Measurements from ENCODE around the gene MACROD1.

The MACROD1 gene

DNA sequence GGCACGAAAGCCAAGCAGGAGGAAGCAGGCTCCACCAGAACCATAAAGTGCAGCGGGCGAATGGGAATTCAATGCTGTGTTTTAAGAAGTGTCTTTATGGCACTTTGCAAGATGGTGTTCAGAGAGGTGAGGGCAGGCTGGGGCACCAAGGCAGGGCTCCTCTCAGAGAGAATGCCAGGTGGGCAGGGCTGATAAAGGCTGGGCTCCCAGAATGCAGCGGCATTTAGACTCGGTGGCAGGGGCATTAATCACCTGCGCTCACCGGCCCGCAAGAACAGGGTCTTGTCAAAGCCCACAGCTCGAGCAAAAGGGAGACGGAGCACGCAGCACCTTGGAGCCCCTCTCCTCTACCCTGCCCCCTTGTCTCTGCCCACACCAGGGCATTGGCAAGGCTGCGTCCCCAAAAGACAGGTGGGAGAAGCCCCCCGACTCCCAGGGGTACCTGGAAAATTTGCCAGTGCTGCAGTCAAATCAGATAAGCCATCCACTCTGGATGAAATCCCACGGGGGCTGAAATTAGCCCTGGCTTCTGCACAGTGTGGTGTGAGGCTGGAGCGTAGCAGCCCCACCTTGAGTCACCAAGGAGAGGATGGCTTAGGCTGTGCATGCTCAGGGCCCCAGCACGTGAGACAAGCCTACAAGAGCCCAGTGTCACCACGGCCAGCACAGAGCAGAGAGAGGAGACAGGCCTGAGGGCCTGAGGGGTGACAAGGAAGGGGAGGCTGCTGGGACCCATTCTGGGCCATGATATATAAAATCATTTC, 8.1 kb downstream of the MACROD1 start:
- H3K9ac ChIP-seq (ENCODE audit: low read length), result no peak overlapping the region
- no peak overlapping the region for H2BK5ac ChIP-seq (ENCODE audit: low read depth, low read length, poor library complexity)
- H3K4me3 ChIP-seq (ENCODE audit: low read depth, low read length), result no peak overlapping the region
- H3K27ac ChIP-seq (ENCODE audit: low read depth, low read length), result no peak overlapping the region
- H3K4ac ChIP-seq (ENCODE audit: low read depth, low read length), result no peak overlapping the region
- no peaks in the 10 kb centered on the region for H3K9me3 ChIP-seq (ENCODE audit: insufficient read depth, low read depth, low read length)
- no peaks in the 10 kb centered on the region for H3K79me1 ChIP-seq (ENCODE audit: low read length)
- H3K23ac ChIP-seq (ENCODE audit: low read length), result no peak overlapping the region
- no peak overlapping the region for H4K91ac ChIP-seq (ENCODE audit: low read depth, low read length)
- no peak overlapping the region for H2BK12ac ChIP-seq (ENCODE audit: low read length)
- no peak overlapping the region for H2BK120ac ChIP-seq (ENCODE audit: insufficient read depth, low read length, poor library complexity)
- peaks cover 0 to 1% of the 10 kb centered on the region in 2 experiments for H3K4me1 ChIP-seq (ENCODE audit: control insufficient read depth in 1 of 2, insufficient read depth in 2 of 2, low read length in 2 of 2)
- no peak overlapping the region for H2AK5ac ChIP-seq (ENCODE audit: low read length)
- no peaks in the 10 kb centered on the region for H3K27me3 ChIP-seq (ENCODE audit: insufficient read depth, low read length)
- H3K4me2 ChIP-seq (ENCODE audit: low read length), result no peak overlapping the region
- no peaks in the 10 kb centered on the region for H3K36me3 ChIP-seq (ENCODE audit: control insufficient read depth in 1 of 2, insufficient read depth in 2 of 2, low read length in 2 of 2)
- no peak overlapping the region for H4K12ac ChIP-seq (ENCODE audit: low read depth, low read length)
- WGBS (ENCODE audit: extremely low coverage, insufficient coverage, insufficient read length), result no CpG with 5 or more reads among the region's 17 CpGs
- no peak overlapping the region for H2AFZ ChIP-seq (ENCODE audit: insufficient read depth, low read length, poor library complexity)
- no peak for DNase-seq
- no peaks in the 10 kb centered on the region for H3K79me2 ChIP-seq (ENCODE audit: control insufficient read depth, insufficient read depth, low read length, poor library complexity)
- no peak overlapping the region for H3K14ac ChIP-seq (ENCODE audit: low read length)
- H4K8ac ChIP-seq (ENCODE audit: low read depth, low read length), result no peak overlapping the region
- H3K18ac ChIP-seq (ENCODE audit: low read length), result no peak overlapping the region

DNA sequence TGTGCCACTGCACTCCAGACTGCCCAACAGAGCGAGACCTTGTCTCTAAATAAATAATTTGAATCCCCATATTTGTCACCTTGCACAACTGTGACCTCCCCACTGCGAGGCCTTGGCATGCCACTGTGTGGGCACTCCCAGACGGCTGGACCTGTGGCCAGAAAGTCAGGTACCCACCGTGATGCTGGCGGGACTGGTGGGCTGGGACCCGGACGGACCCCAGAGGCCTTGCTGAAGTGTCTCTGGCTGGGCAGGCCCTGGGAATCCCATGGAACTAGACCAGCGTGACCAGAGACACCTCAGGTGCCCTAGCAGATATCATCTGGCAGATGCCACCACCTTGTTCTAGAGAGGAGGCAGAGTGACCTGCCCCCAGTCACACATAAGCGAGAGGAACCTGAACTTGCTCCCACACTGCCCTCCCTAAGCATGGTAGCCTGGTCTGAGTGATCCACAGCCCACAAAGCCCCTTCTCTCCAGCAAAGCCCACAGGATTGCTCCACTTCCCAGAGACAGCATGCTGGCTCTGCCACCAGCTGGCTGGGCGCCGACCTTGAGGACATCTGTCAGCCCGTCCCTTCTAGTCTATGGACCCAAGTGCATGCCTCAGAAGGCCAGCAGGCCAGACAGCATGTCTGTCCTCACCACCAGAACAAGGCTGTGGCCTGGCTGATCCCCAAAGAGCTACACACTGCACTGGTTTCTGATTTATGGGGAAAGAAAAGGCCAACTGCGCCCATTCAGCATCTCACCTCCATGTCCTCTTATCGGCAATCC, 9.5 kb downstream of the MACROD1 start:
- WGBS (ENCODE audit: extremely low coverage, insufficient coverage, insufficient read length), result no CpG with 5 or more reads among the region's 14 CpGs
- Histone ChIP-seq H3K79me1 (ENCODE audit: low read length) (no peaks in the 10 kb centered on the region), H3K23ac (ENCODE audit: low read length) (no peak overlapping the region), H4K12ac (ENCODE audit: low read depth, low read length) (no peak overlapping the region), H3K14ac (ENCODE audit: low read length) (no peak overlapping the region), H3K27me3 (ENCODE audit: insufficient read depth, low read length) (no peaks in the 10 kb centered on the region), H2AK5ac (ENCODE audit: low read length) (no peak overlapping the region), H3K4ac (ENCODE audit: low read depth, low read length) (no peak overlapping the region), H3K9ac (ENCODE audit: low read length) (no peak overlapping the region), H3K4me3 (ENCODE audit: low read depth, low read length) (no peak overlapping the region), H3K79me2 (ENCODE audit: control insufficient read depth, insufficient read depth, low read length, poor library complexity) (no peaks in the 10 kb centered on the region), H4K91ac (ENCODE audit: low read depth, low read length) (no peak overlapping the region), H3K36me3 (ENCODE audit: control insufficient read depth in 1 of 2, insufficient read depth in 2 of 2, low read length in 2 of 2) (no peaks in the 10 kb centered on the region), H2BK12ac (ENCODE audit: low read length) (no peak overlapping the region), H3K4me2 (ENCODE audit: low read length) (no peak overlapping the region), H3K4me1 (ENCODE audit: control insufficient read depth in 1 of 2, insufficient read depth in 2 of 2, low read length in 2 of 2) (peaks cover 0 to 3% of the 10 kb centered on the region in 2 experiments), H2BK5ac (ENCODE audit: low read depth, low read length, poor library complexity) (no peak overlapping the region), H2BK120ac (ENCODE audit: insufficient read depth, low read length, poor library complexity) (no peak overlapping the region), H3K27ac (ENCODE audit: low read depth, low read length) (no peak overlapping the region), H3K9me3 (ENCODE audit: insufficient read depth, low read depth, low read length) (no peaks in the 10 kb centered on the region), H2AFZ (ENCODE audit: insufficient read depth, low read length, poor library complexity) (no peak overlapping the region), H4K8ac (ENCODE audit: low read depth, low read length) (no peak overlapping the region), H3K18ac (ENCODE audit: low read length) (no peak overlapping the region)
- no peak for DNase-seq

DNA sequence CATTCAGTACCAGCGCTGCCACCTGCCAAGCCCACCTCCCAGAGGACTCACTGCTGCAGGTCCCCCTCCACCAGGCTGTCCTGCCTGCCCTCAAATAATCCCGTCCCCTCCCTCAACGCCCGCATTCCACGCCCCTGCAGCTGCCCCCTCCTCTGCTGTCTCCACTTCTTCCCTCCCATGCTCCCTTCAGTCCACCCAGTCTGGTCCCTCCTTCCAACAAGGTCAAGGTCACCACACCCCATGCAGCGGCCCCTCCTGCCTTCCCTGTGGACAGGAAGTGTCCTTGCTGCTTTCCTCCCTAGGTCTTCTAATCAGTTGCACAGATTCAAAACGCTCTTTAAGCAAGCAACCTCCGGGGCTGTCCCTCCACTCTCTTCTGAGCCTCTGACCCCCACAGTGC, 12.1 kb downstream of the MACROD1 start:
- Histone ChIP-seq H3K18ac (ENCODE audit: low read length) (no peak overlapping the region), H4K8ac (ENCODE audit: low read depth, low read length) (no peak overlapping the region)

GRCh38 chr11:64152841-64153691, 12.8 kb downstream of the MACROD1 start:
- no peak overlapping the region for H2BK120ac ChIP-seq (ENCODE audit: insufficient read depth, low read length, poor library complexity)
- DNase-seq, result peak; percentile 29 to 73
- no peaks in the 10 kb centered on the region for H3K79me1 ChIP-seq (ENCODE audit: low read length)
- no peak overlapping the region for H3K4ac ChIP-seq (ENCODE audit: low read depth, low read length)
- H3K36me3 ChIP-seq (ENCODE audit: control insufficient read depth in 1 of 2, insufficient read depth in 2 of 2, low read length in 2 of 2), result no peaks in the 10 kb centered on the region
- no peak overlapping the region for H3K23ac ChIP-seq (ENCODE audit: low read length)
- H3K9me3 ChIP-seq (ENCODE audit: insufficient read depth, low read depth, low read length), result no peaks in the 10 kb centered on the region
- WGBS (ENCODE audit: extremely low coverage, insufficient coverage, insufficient read length), result no CpG with 5 or more reads among the region's 23 CpGs
- no peak overlapping the region for H3K18ac ChIP-seq (ENCODE audit: low read length)
- H3K4me1 ChIP-seq (ENCODE audit: control insufficient read depth in 1 of 2, insufficient read depth in 2 of 2, low read length in 2 of 2), result peaks cover 0 to 3% of the 10 kb centered on the region in 2 experiments
- no peak overlapping the region for H3K14ac ChIP-seq (ENCODE audit: low read length)
- H3K4me3 ChIP-seq (ENCODE audit: low read depth, low read length), result no peak overlapping the region
- H3K27me3 ChIP-seq (ENCODE audit: insufficient read depth, low read length), result no peaks in the 10 kb centered on the region
- H4K8ac ChIP-seq (ENCODE audit: low read depth, low read length), result peak overlapping the region; percentile 51
- no peak overlapping the region for H2BK5ac ChIP-seq (ENCODE audit: low read depth, low read length, poor library complexity)
- no peak overlapping the region for H2BK12ac ChIP-seq (ENCODE audit: low read length)
- peak overlapping the region; percentile 70 for H2AFZ ChIP-seq (ENCODE audit: insufficient read depth, low read length, poor library complexity)
- no peak overlapping the region for H3K9ac ChIP-seq (ENCODE audit: low read length)
- no peak overlapping the region for H2AK5ac ChIP-seq (ENCODE audit: low read length)
- H4K12ac ChIP-seq (ENCODE audit: low read depth, low read length), result no peak overlapping the region
- H3K27ac ChIP-seq (ENCODE audit: low read depth, low read length), result no peak overlapping the region
- H3K79me2 ChIP-seq (ENCODE audit: control insufficient read depth, insufficient read depth, low read length, poor library complexity), result no peaks in the 10 kb centered on the region
- peak overlapping the region; percentile 44 for H3K4me2 ChIP-seq (ENCODE audit: low read length)
- H4K91ac ChIP-seq (ENCODE audit: low read depth, low read length), result no peak overlapping the region

More for the DNA sequence above, 12.1 kb downstream of the MACROD1 start:
- Histone ChIP-seq H2BK120ac (ENCODE audit: insufficient read depth, low read length, poor library complexity) (no peak overlapping the region), H3K23ac (ENCODE audit: low read length) (no peak overlapping the region), H3K9ac (ENCODE audit: low read length) (no peak overlapping the region), H3K36me3 (ENCODE audit: control insufficient read depth in 1 of 2, insufficient read depth in 2 of 2, low read length in 2 of 2) (no peaks in the 10 kb centered on the region), H3K4me1 (ENCODE audit: control insufficient read depth in 1 of 2, insufficient read depth in 2 of 2, low read length in 2 of 2) (peaks cover 0 to 3% of the 10 kb centered on the region in 2 experiments), H4K91ac (ENCODE audit: low read depth, low read length) (no peak overlapping the region), H3K27me3 (ENCODE audit: insufficient read depth, low read length) (no peaks in the 10 kb centered on the region), H3K79me1 (ENCODE audit: low read length) (no peaks in the 10 kb centered on the region), H3K14ac (ENCODE audit: low read length) (no peak overlapping the region), H4K12ac (ENCODE audit: low read depth, low read length) (no peak overlapping the region), H2AK5ac (ENCODE audit: low read length) (no peak overlapping the region), H2AFZ (ENCODE audit: insufficient read depth, low read length, poor library complexity) (no peak overlapping the region), H3K27ac (ENCODE audit: low read depth, low read length) (no peak overlapping the region), H3K79me2 (ENCODE audit: control insufficient read depth, insufficient read depth, low read length, poor library complexity) (no peaks in the 10 kb centered on the region), H3K4me3 (ENCODE audit: low read depth, low read length) (no peak overlapping the region), H3K9me3 (ENCODE audit: insufficient read depth, low read depth, low read length) (no peaks in the 10 kb centered on the region), H3K4me2 (ENCODE audit: low read length) (no peak overlapping the region), H3K4ac (ENCODE audit: low read depth, low read length) (no peak overlapping the region), H2BK5ac (ENCODE audit: low read depth, low read length, poor library complexity) (no peak overlapping the region), H2BK12ac (ENCODE audit: low read length) (no peak overlapping the region)
- no CpG with 5 or more reads among the region's 8 CpGs for WGBS (ENCODE audit: extremely low coverage, insufficient coverage, insufficient read length)
- no peak for DNase-seq

Data from trophoblast cell (in vitro differentiated cells and primary cell).